PC-9 (cell line): ENCODE measurements around the gene KCNK2. TPM values are rescaled to one million over a fixed set of nuclear protein-coding genes. Genes with fewer than 3 reads are reported as not detected.
"Not testable (repeated sequence)": the region's sequence is repeated elsewhere in the genome, so short reads cannot be mapped to it uniquely, and the experiment has no call there.

Experiments used
- BruUV-seq: library from RNA; stranded (reverse); fragments of 400-500 nt; replicated peaks from 2 replicates; lab custom pipeline; 2021; lab: Mats Ljungman, UMichigan
- CTCF ChIA-PET: fragments of 300-600 bp; sonication (Branson Sonifier 250); formaldehyde crosslinking; loops from one replicate; lab custom pipeline; 2022; ENCODE audit warnings: antibody characterized with exemption; lab: Charles Lee
- POLR2A ChIA-PET: fragments of 300-600 bp; sonication (Branson Sonifier 250); formaldehyde crosslinking; loops from one replicate; lab custom pipeline; 2022; ENCODE audit warnings: antibody characterized with exemption; ENCODE audit not compliant: unreplicated experiment; lab: Charles Lee
- DNase-seq, 2 experiments: peaks; one replicate each; pipeline versions ENCODE4 v3.0.0 to v3.0.0-alpha.2; 2015 to 2022; ENCODE audit warnings: mixed read lengths in 1 of 2
- H2AFZ ChIP-seq: fragments of 200-600 bp; sonication (generic); 2 replicates; pipeline ENCODE4 v1.8.1; 2017; ENCODE audit warnings: antibody characterized with exemption
- H3F3A ChIP-seq: fragments of 200-600 bp; sonication (generic); 2 replicates; pipeline ENCODE4 v1.8.1; 2017; ENCODE audit warnings: antibody characterized with exemption, mild to moderate bottlenecking, low read depth; ENCODE audit not compliant: insufficient read depth
- H3K27ac ChIP-seq: fragments of 200-600 bp; sonication (generic); 2 replicates; pipeline ENCODE4 v1.6.1; 2016; ENCODE audit warnings: mixed run types
- H3K27me3 ChIP-seq: fragments of 200-600 bp; sonication (generic); 2 replicates; pipeline ENCODE4 v1.6.1; 2016; ENCODE audit warnings: low read depth, mixed run types; ENCODE audit not compliant: insufficient read depth
- H3K36me3 ChIP-seq: fragments of 200-600 bp; sonication (generic); 2 replicates; pipeline ENCODE4 v1.6.1; 2016; ENCODE audit warnings: low read depth, mixed run types
- H3K4me1 ChIP-seq: fragments of 200-600 bp; sonication (generic); replicated peaks from 2 replicates; pipeline ENCODE4 v1.6.1; 2016; ENCODE audit warnings: mixed run types; ENCODE audit not compliant: insufficient read depth
- H3K4me2 ChIP-seq: fragments of 200-600 bp; sonication (generic); 2 replicates; pipeline ENCODE4 v1.6.1; 2017; ENCODE audit warnings: mixed run types
- H3K4me3 ChIP-seq: fragments of 200-600 bp; sonication (generic); 2 replicates; pipeline ENCODE4 v1.6.1; 2016; ENCODE audit warnings: mixed run types
- H3K79me2 ChIP-seq: fragments of 200-600 bp; sonication (generic); 2 replicates; pipeline ENCODE4 v1.6.1; 2017; ENCODE audit warnings: low read depth, mixed run types
- H3K9me2 ChIP-seq: fragments of 200-600 bp; sonication (generic); 2 replicates; pipeline ENCODE4 v1.8.1; 2017; ENCODE audit warnings: mild to moderate bottlenecking; ENCODE audit not compliant: insufficient read depth
- H3K9me3 ChIP-seq: fragments of 200-600 bp; sonication (generic); 2 replicates; pipeline ENCODE4 v1.8.1; 2016; ENCODE audit warnings: low read depth; ENCODE audit not compliant: insufficient read depth
- H4K20me1 ChIP-seq: fragments of 200-600 bp; sonication (generic); 2 replicates; pipeline ENCODE4 v1.8.1; 2017; ENCODE audit not compliant: insufficient read depth
- EZH2 ChIP-seq: fragments of 200-600 bp; sonication (generic); IDR thresholded peaks from 2 replicates; pipeline ENCODE4 v1.8.0; 2017; ENCODE audit warnings: antibody characterized with exemption, low read depth
- intact Hi-C: fragments of 100-400 bp; cut with micrococcal nuclease; formaldehyde crosslinking; loops from one replicate; pipeline ENCODE4 v1.10.0; 2022; ENCODE audit not compliant: unreplicated experiment
- total RNA-seq: library from RNA; stranded (reverse); gene quantifications from 2 replicates; pipeline ENCODE4 v1.2.3, GENCODE V29; 2021
- TF ChIP-seq, protein P1 (sequence below): fragments of 200-600 bp; sonication (generic); conservative IDR thresholded peaks from 2 replicates; pipeline ENCODE4 v1.6.1; 2017; ENCODE audit warnings: mixed run types, antibody characterized with exemption, mild to moderate bottlenecking, moderate library complexity

KCNK2 gene
- total RNA-seq, 1 experiment from 2014 or later, result 0.90 TPM

DNA sequence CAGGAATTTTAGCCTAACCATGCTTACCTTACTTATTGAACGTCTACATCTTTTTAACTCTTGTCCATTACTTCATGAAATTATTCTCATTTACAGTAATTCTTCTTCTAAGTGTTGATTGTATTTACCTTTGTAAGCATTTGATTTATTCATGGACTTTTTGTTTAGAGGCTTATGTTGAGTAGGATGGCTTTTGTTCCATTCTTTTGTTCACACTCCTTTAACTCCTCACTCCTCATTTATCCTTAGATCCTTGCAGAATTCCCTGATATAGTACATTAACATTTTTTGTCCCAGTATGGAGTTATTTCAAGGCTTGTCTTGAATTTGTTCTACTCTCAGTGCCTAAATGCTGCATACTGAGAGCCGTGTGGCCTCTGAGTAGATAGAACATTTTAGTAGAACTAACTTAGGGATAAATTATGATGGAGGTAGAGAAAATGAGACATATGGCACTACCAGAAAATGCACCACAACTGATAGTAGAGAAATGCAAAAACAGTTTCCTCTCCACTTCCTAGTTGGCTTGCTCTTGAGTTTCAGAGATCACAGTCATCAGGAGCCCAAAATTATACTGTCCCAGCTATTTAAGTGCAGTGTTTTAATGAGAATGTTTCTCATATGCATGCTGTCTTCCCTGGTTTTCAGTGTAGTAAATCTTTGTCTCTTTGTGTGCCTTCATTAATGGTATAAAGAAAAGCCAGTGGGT lies 69.5 kb downstream of the KCNK2 start:
- intact Hi-C loops, result no loop called here
- Histone ChIP-seq H3K36me3 (no peaks in the 10 kb centered on the region), H2AFZ (no peak overlapping the region; the same call in 1 of the 2 replicates), H4K20me1 (no peaks in the 10 kb centered on the region), H3F3A (no peaks in the 10 kb centered on the region), H3K4me2 (no peak overlapping the region), H3K4me1 (no peaks in the 10 kb centered on the region), H3K4me3 (no peak overlapping the region), H3K27me3 (no peaks in the 10 kb centered on the region), H3K27ac (no peak overlapping the region), H3K79me2 (no peaks in the 10 kb centered on the region), H3K9me3 (no peaks in the 10 kb centered on the region; the same call in 1 of the 2 replicates), H3K9me2 (no peaks in the 10 kb centered on the region)
- POLR2A ChIA-PET, result no interaction called here
- CTCF ChIA-PET, result no interaction called here
- no TSS peak for BruUV-seq
- TF ChIP-seq, protein P1, sequence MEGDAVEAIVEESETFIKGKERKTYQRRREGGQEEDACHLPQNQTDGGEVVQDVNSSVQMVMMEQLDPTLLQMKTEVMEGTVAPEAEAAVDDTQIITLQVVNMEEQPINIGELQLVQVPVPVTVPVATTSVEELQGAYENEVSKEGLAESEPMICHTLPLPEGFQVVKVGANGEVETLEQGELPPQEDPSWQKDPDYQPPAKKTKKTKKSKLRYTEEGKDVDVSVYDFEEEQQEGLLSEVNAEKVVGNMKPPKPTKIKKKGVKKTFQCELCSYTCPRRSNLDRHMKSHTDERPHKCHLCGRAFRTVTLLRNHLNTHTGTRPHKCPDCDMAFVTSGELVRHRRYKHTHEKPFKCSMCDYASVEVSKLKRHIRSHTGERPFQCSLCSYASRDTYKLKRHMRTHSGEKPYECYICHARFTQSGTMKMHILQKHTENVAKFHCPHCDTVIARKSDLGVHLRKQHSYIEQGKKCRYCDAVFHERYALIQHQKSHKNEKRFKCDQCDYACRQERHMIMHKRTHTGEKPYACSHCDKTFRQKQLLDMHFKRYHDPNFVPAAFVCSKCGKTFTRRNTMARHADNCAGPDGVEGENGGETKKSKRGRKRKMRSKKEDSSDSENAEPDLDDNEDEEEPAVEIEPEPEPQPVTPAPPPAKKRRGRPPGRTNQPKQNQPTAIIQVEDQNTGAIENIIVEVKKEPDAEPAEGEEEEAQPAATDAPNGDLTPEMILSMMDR, result no peak
- TF ChIP-seq EZH2, result no peak
- DNase-seq, result no peak

DNA sequence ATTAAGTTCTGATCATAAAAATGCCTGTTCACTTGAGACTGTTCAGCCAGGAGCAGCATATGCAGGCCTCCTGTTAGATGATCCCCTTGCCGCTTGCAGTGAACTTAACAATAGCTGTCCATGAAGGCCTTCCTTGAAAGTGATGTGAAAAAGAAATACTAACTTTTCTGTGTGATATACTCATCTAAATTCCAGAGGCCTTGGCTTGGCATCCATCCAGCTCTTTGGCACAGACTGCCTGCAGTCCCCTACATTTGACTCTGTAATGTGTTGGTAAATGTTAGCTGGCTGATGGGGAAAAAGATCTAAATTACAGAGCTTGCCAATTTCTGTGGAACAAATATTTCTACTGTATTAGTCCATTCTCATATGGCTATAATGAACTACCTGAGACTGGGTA lies 73.7 kb downstream of the KCNK2 start:
- H3K4me2 ChIP-seq, result no peak overlapping the region
- no peaks in the 10 kb centered on the region; the same call in 1 of the 2 replicates for H3K9me3 ChIP-seq
- H3K4me1 ChIP-seq, result no peaks in the 10 kb centered on the region
- ChIA-PET POLR2A (interaction anchor here (0.5 to 0.6 kb wide), 2 partner anchors 8 to 64 kb away, joined by 6 to 10 read pairs; no protein-coding TSS in a partner anchor), CTCF (no interaction called here)
- TF ChIP-seq, protein P1, result no peak
- TF ChIP-seq EZH2, result no peak
- H2AFZ ChIP-seq, result no peak overlapping the region
- no peak overlapping the region for H3K4me3 ChIP-seq
- intact Hi-C loops, result no loop called here
- H3K9me2 ChIP-seq, result no peaks in the 10 kb centered on the region
- no peak for DNase-seq
- H4K20me1 ChIP-seq, result no peaks in the 10 kb centered on the region
- H3K27ac ChIP-seq, result no peak overlapping the region
- no peaks in the 10 kb centered on the region for H3F3A ChIP-seq
- BruUV-seq, result no TSS peak
- H3K27me3 ChIP-seq, result no peaks in the 10 kb centered on the region
- no peaks in the 10 kb centered on the region for H3K36me3 ChIP-seq
- H3K79me2 ChIP-seq, result no peaks in the 10 kb centered on the region

DNA sequence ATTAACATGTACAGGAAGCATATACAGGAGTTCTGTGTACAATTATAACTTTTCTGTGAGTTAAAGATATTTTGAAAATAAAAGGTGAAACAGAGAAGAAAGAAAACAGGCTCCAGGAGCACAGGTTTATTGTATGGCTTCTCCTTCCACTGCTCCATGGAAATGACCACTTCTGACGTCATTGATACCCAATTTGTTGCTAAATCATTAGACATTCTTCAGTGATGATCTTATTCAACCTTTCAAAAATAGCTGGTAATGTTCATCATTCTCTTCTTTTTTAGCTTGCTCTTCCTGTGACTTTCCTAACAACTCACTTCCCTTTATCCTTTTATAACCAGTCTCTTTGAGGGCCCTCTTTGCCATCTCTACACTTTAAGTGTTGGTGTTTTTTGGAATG lies 77.8 kb downstream of the KCNK2 start:
- Histone ChIP-seq H3K4me1 (no peaks in the 10 kb centered on the region), H3K9me2 (no peaks in the 10 kb centered on the region), H3K9me3 (no peaks in the 10 kb centered on the region; the same call in 1 of the 2 replicates), H2AFZ (no peak overlapping the region), H3K4me3 (no peak overlapping the region), H3K27me3 (no peaks in the 10 kb centered on the region), H3F3A (no peaks in the 10 kb centered on the region), H3K27ac (no peak overlapping the region), H3K79me2 (no peaks in the 10 kb centered on the region), H3K4me2 (no peak overlapping the region), H4K20me1 (no peaks in the 10 kb centered on the region), H3K36me3 (no peaks in the 10 kb centered on the region)
- no peak for TF ChIP-seq EZH2
- TF ChIP-seq, protein P1, result no peak
- intact Hi-C loops, result no loop called here
- CTCF ChIA-PET, result no interaction called here
- POLR2A ChIA-PET, result no interaction called here
- BruUV-seq, result no TSS peak
- DNase-seq, result no peak

- H3K4me1 ChIP-seq, DNase-seq, H4K20me1 ChIP-seq, H3K4me3 ChIP-seq, BruUV-seq, POLR2A ChIA-PET, H3K27ac ChIP-seq, H2AFZ ChIP-seq, H3K79me2 ChIP-seq, H3K4me2 ChIP-seq, H3K27me3 ChIP-seq, H3F3A ChIP-seq, H3K9me3 ChIP-seq, H3K36me3 ChIP-seq, H3K9me2 ChIP-seq, intact Hi-C loops: not testable (repeated sequence)
- CTCF ChIA-PET, result interaction anchor here (0.6 kb wide), 1 partner anchor 345 kb away, joined by 3 read pairs; no protein-coding TSS in a partner anchor
These were observed 80.6 kb downstream of the KCNK2 start for GRCh38 chr1:215163144-215163543.
